Astrocyte of the hippocampus (primary cell): Measurements from ENCODE around the gene GALNT4.

ENCODE experiments used
- DNase-seq: peaks from one replicate; pipeline ENCODE4 v3.0.0; 2011; ENCODE audit warnings: low read depth, low spot score

Gene GALNT4

GRCh38 chr12:89529738-89530137 is 5.1 kb upstream of the GALNT4 start:
- peak; percentile 67 for DNase-seq

GRCh38 chr12:89528434-89528833 is 3.8 kb upstream of the GALNT4 start:
- no peak for DNase-seq

GRCh38 chr12:89525824-89526770 is 1.5 kb upstream of the GALNT4 start, which contains the start of gene POC1B:
POC1B (minus strand) TSS chr12:89526047; CDS start chr12:89525895, 152 bp downstream.
- peak; percentile 90 for DNase-seq

GRCh38 chr12:89525305-89525823 is 768 bp upstream of the GALNT4 start:
- no peak for DNase-seq

GRCh38 chr12:89523843-89524540 is 604 bp downstream of the GALNT4 start:
- no peak for DNase-seq

- DNase-seq: no peak
Observed at GRCh38 chr12:89523393-89523792, 1.2 kb downstream of the GALNT4 start.

GRCh38 chr12:89521364-89522223 is 3.0 kb downstream of the GALNT4 start:
- DNase-seq: peak; percentile 5

- no peak for DNase-seq
Observed at GRCh38 chr12:89517720-89518119, 6.9 kb downstream of the GALNT4 start.

GRCh38 chr12:89516633-89517032 is 8.0 kb downstream of the GALNT4 start:
- DNase-seq: no peak

GRCh38 chr12:89514751-89515150 is 9.8 kb downstream of the GALNT4 start:
- no peak for DNase-seq

GRCh38 chr12:89513544-89513943 is 11.1 kb downstream of the GALNT4 start:
- no peak for DNase-seq

GRCh38 chr12:89507015-89507824 is 17.4 kb downstream of the GALNT4 start:
- DNase-seq: no peak

- no peak for DNase-seq
Observed at GRCh38 chr12:89506050-89506449, 18.5 kb downstream of the GALNT4 start.

GRCh38 chr12:89504560-89505346 is 19.8 kb downstream of the GALNT4 start:
- no peak for DNase-seq

- DNase-seq: no peak
Observed at GRCh38 chr12:89501793-89502192, 22.8 kb downstream of the GALNT4 start.

GRCh38 chr12:89499857-89500256 is 24.7 kb downstream of the GALNT4 start:
- DNase-seq: no peak

GRCh38 chr12:89497467-89497866 is 27.1 kb downstream of the GALNT4 start:
- no peak for DNase-seq

- DNase-seq: no peak
Observed at GRCh38 chr12:89497005-89497404, 27.6 kb downstream of the GALNT4 start.

- DNase-seq: no peak
Observed at GRCh38 chr12:89494411-89495231, 30.0 kb downstream of the GALNT4 start.
